Endothelial cell of umbilical vein (primary cell): Measurements from ENCODE around the gene DCDC1. TPM values are rescaled to one million over a fixed set of nuclear protein-coding genes. Genes with fewer than 3 reads are reported as not detected.

Experiments
- BruUV-seq: library from RNA; stranded (reverse); fragments of 400-500 nt; replicated peaks from 2 replicates; lab custom pipeline; 2021; lab: Mats Ljungman, UMichigan
- CTCF ChIA-PET: fragments of 300-600, 350-600 bp; sonication (Branson Sonifier 250); formaldehyde crosslinking; loops from one replicate; lab custom pipeline; 2021; ENCODE audit warnings: antibody characterized with exemption, inconsistent platforms; lab: Charles Lee
- POLR2A ChIA-PET: fragments of 300-600, 350-600 bp; sonication (Branson Sonifier 250); formaldehyde crosslinking; loops from one replicate; lab custom pipeline; 2021; ENCODE audit warnings: antibody characterized with exemption, inconsistent platforms; lab: Charles Lee
- DNase-seq: peaks from one replicate; pipeline ENCODE4 v3.0.0-alpha.2; 2011; ENCODE audit warnings: low read depth, low spot score
- FAIRE-seq: peaks from 2 replicates; lab custom pipeline; 2011; peaks lifted over from hg19 to GRCh38; lab: Jason Lieb, UNC
- H2AFZ ChIP-seq: 2 replicates; pipeline ENCODE4 v1.6.0; 2012; ENCODE audit warnings: low read depth, low read length, control low read depth, inconsistent platforms
- H3K27ac ChIP-seq: 2 replicates; pipeline ENCODE4 v1.5.1; 2011; ENCODE audit warnings: low read depth, mild to moderate bottlenecking, control low read depth, low read length, moderate library complexity; ENCODE audit not compliant: insufficient read depth
- H3K27me3 ChIP-seq, 2 experiments: 2 replicates each; pipeline versions ENCODE4 v1.6.0 to v1.6.1; 2011; ENCODE audit warnings: low read length in 2 of 2, mixed read lengths in 1 of 2; ENCODE audit not compliant: control insufficient read depth in 2 of 2, insufficient read depth in 2 of 2
- H3K36me3 ChIP-seq, 2 experiments: 2 replicates in 1 of 2; 3 replicates in 1 of 2; pipeline ENCODE4 v1.5.1; 2011; ENCODE audit warnings: low read length in 2 of 2, mild to moderate bottlenecking in 1 of 2, moderate library complexity in 1 of 2; ENCODE audit not compliant: control insufficient read depth in 2 of 2, insufficient read depth in 2 of 2; ENCODE audit errors: extremely low read depth in 1 of 2
- H3K4me1 ChIP-seq: 3 replicates; pipeline ENCODE4 v1.5.1; 2011; ENCODE audit warnings: mild to moderate bottlenecking, low read length; ENCODE audit not compliant: control insufficient read depth, insufficient read depth; ENCODE audit errors: extremely low read depth
- H3K4me2 ChIP-seq: 2 replicates; pipeline ENCODE4 v1.6.1; 2011; ENCODE audit warnings: low read length, control low read depth, mixed read lengths; ENCODE audit not compliant: insufficient read depth
- H3K4me3 ChIP-seq, 3 experiments: fragments of 200-600 bp in 1 of 3; sonication (generic), shearing (Covaris generic) in 1 of 3; replicated peaks in 1 of 3; 2 replicates each; pipeline ENCODE4 v1.5.1; 2011 to 2016; ENCODE audit warnings: control low read depth in 3 of 3, low read length in 3 of 3, mild to moderate bottlenecking in 2 of 3, inconsistent platforms in 1 of 3, low read depth in 1 of 3, moderate library complexity in 1 of 3; ENCODE audit not compliant: insufficient read depth in 1 of 3
- H3K79me2 ChIP-seq: 2 replicates; pipeline ENCODE4 v1.6.0; 2012; ENCODE audit warnings: low read length, inconsistent platforms; ENCODE audit not compliant: control insufficient read depth, insufficient read depth
- H3K9ac ChIP-seq: replicated peaks from 2 replicates; pipeline ENCODE3; 2011; ENCODE audit warnings: low read length, control low read depth; ENCODE audit not compliant: insufficient read depth; ENCODE audit errors: extremely low read depth
- H3K9me1 ChIP-seq: replicated peaks from 3 replicates; pipeline ENCODE4 v1.6.0; 2011; ENCODE audit warnings: mild to moderate bottlenecking, low read length; ENCODE audit not compliant: control insufficient read depth, insufficient read depth; ENCODE audit errors: extremely low read depth
- H3K9me3 ChIP-seq: replicated peaks from 2 replicates; pipeline ENCODE4 v1.5.1; 2012; ENCODE audit warnings: low read length, inconsistent platforms; ENCODE audit not compliant: control insufficient read depth, insufficient read depth
- H4K20me1 ChIP-seq: replicated peaks from 2 replicates; pipeline ENCODE3; 2011; ENCODE audit warnings: mild to moderate bottlenecking, low read length; ENCODE audit not compliant: control insufficient read depth, insufficient read depth; ENCODE audit errors: extremely low read depth
- CTCF ChIP-seq, 2 donors: IDR thresholded peaks; 1 replicate in 1 of 2; 2 replicates in 1 of 2; pipeline ENCODE4 v1.5.1; 2011; ENCODE audit warnings: low read length in 2 of 2, mild to moderate bottlenecking in 2 of 2, moderate library complexity in 2 of 2, control low read depth in 1 of 2, inconsistent platforms in 1 of 2, low read depth in 1 of 2; ENCODE audit not compliant: insufficient read depth in 1 of 2; ENCODE audit errors: extremely low read depth in 1 of 2
- EZH2 ChIP-seq: IDR thresholded peaks from 2 replicates; pipeline ENCODE4 v1.6.1; 2012; ENCODE audit warnings: borderline replicate concordance, low read depth, mild to moderate bottlenecking, moderate library complexity, low read length, inconsistent platforms; ENCODE audit not compliant: severe bottlenecking
- GATA2 ChIP-seq: IDR thresholded peaks from 2 replicates; pipeline ENCODE4 v1.7.0; 2011; ENCODE audit warnings: low read depth, mild to moderate bottlenecking, moderate library complexity, mixed read lengths, low read length; ENCODE audit not compliant: insufficient read length, insufficient read depth
- MAX ChIP-seq: IDR thresholded peaks from 2 replicates; pipeline ENCODE4 v1.6.1; 2011; ENCODE audit not compliant: insufficient read depth, insufficient read length
- POLR2A ChIP-seq: IDR thresholded peaks from 2 replicates; pipeline ENCODE4 v1.6.1; 2012; ENCODE audit warnings: low read depth, mild to moderate bottlenecking, control low read depth, low read length
- POLR2AphosphoS5 ChIP-seq: IDR thresholded peaks from 2 replicates; pipeline ENCODE4 v1.6.1; 2012; ENCODE audit warnings: low read depth, mild to moderate bottlenecking, control low read depth, low read length, moderate library complexity; ENCODE audit not compliant: insufficient read depth
- dilution Hi-C: fragments of 300-500 bp; cut with MboI; formaldehyde crosslinking; loops from one replicate; pipeline ENCODE4 v1.15.0; 2019; ENCODE audit warnings: low sequenced_read_pairs; ENCODE audit not compliant: extremely low pct_ligation_motif_present
- intact Hi-C: fragments of 100-400 bp; cut with micrococcal nuclease; formaldehyde crosslinking; loops from one replicate; pipeline ENCODE4 v1.10.0; 2022
- polyA plus RNA-seq, 4 experiments: library from polyadenylated mRNA; depleted of rRNA in 3 of 4; stranded (reverse) in 3 of 4; unstranded in 1 of 4; fragments of >200 nt; gene quantifications; 2 replicates each; pipeline versions ENCODE4 v1.2.1 to v1.2.3, GENCODE V29; 2011 to 2012; ENCODE audit warnings: missing spikeins in 1 of 4
- total RNA-seq: library from RNA; stranded (reverse); gene quantifications from 2 replicates; pipeline ENCODE4 v1.2.3, GENCODE V29; 2021

The DCDC1 gene
- total and polyA plus RNA-seq, 2 donors (not counting 3 experiments of a cell fraction or from before 2014, with no cell fraction given), result 0.04 TPM; not detected in 1

- H3K27me3 ChIP-seq, result no peaks in the 10 kb centered on the region
- no peaks in the 10 kb centered on the region for H3K9me1 ChIP-seq
- H3K9ac ChIP-seq, result no peak overlapping the region
- POLR2A ChIA-PET, result no interaction called here
- H3K79me2 ChIP-seq, result no peaks in the 10 kb centered on the region
- peak; percentile 15 for DNase-seq
- no peaks in the 10 kb centered on the region for H3K9me3 ChIP-seq
- no peak overlapping the region for H3K4me2 ChIP-seq
- no peaks in the 10 kb centered on the region for H3K4me1 ChIP-seq
- no peaks in the 10 kb centered on the region for H3K36me3 ChIP-seq
- dilution Hi-C loops (no loop called here), intact Hi-C loops (no loop called here)
- BruUV-seq, result no TSS peak
- TF ChIP-seq POLR2AphosphoS5 (no peak), CTCF (IDR thresholded peaks at IDR 0.05; ENCODE audit: extremely low read depth in 1 of 2, insufficient read depth in 1 of 2, low read depth in 1 of 2, low read length in 2 of 2) (peak; percentile 4 to 32)
- CTCF ChIA-PET, result no interaction called here
- H3K27ac ChIP-seq, result no peak overlapping the region
- no peaks in the 10 kb centered on the region for H4K20me1 ChIP-seq
- no peak overlapping the region for H3K4me3 ChIP-seq
- no peak overlapping the region for H2AFZ ChIP-seq
- no peak for FAIRE-seq
Measured at GRCh38 chr11:31160504-31161422, 208.8 kb downstream of the DCDC1 start.

- TF ChIP-seq POLR2AphosphoS5 (no peak), MAX (no peak), POLR2A (no peak), EZH2 (no peak), GATA2 (no peak)
- no peaks in the 10 kb centered on the region for H3K4me1 ChIP-seq
- H3K9me3 ChIP-seq, result no peaks in the 10 kb centered on the region
- no peaks in the 10 kb centered on the region for H3K36me3 ChIP-seq
- H3K9ac ChIP-seq, result no peak overlapping the region
- DNase-seq (no peak), FAIRE-seq (no peak)
- CTCF ChIA-PET, result interaction anchor here (0.9 kb wide), 1 partner anchor 9 kb away, joined by 4 read pairs; no protein-coding TSS in a partner anchor
- no peaks in the 10 kb centered on the region for H4K20me1 ChIP-seq
- H3K79me2 ChIP-seq, result no peaks in the 10 kb centered on the region
- POLR2A ChIA-PET, result no interaction called here
- H2AFZ ChIP-seq, result no peak overlapping the region
- no TSS peak for BruUV-seq
- no peak overlapping the region for H3K27ac ChIP-seq
- no peak overlapping the region for H3K4me3 ChIP-seq
- H3K9me1 ChIP-seq, result no peaks in the 10 kb centered on the region
- intact Hi-C loops (no loop called here), dilution Hi-C loops (no loop called here)
- no peak overlapping the region for H3K4me2 ChIP-seq
- H3K27me3 ChIP-seq, result no peaks in the 10 kb centered on the region
Measured at GRCh38 chr11:31150841-31151240, 218.7 kb downstream of the DCDC1 start.
